BJ (cell line): Measurements from ENCODE around the gene DCLK2. TPM values are rescaled to one million over a fixed set of nuclear protein-coding genes. Genes with fewer than 3 reads are reported as not detected.
"Not testable (repeated sequence)": the region's sequence is repeated elsewhere in the genome, so short reads cannot be mapped to it uniquely, and the experiment has no call there.

ENCODE experiments used
- CTCF ChIA-PET: fragments of 350-600 bp; formaldehyde crosslinking; extraction: SDS; loops from one replicate; lab custom pipeline; 2021; ENCODE audit warnings: antibody characterized with exemption, inconsistent platforms; lab: Yijun Ruan, JAX
- POLR2A ChIA-PET: fragments of 300-600 bp; sonication (Branson Sonifier 250); formaldehyde crosslinking; extraction: SDS; loops from one replicate; lab custom pipeline; 2021; ENCODE audit warnings: antibody characterized with exemption; lab: Charles Lee
- DNase-seq: peaks from one replicate; pipeline ENCODE4 v3.0.0-alpha.2; 2011; ENCODE audit warnings: low read depth
- H3K27me3 ChIP-seq: 2 replicates; pipeline ENCODE4 v1.6.0; 2011; ENCODE audit warnings: low read length; ENCODE audit not compliant: control insufficient read depth, insufficient read depth
- H3K36me3 ChIP-seq: 2 replicates; pipeline ENCODE4 v1.5.1; 2011; ENCODE audit warnings: low read length; ENCODE audit not compliant: control insufficient read depth, insufficient read depth
- H3K4me3 ChIP-seq: 2 replicates; pipeline ENCODE4 v1.5.1; 2011; ENCODE audit warnings: low read depth, mild to moderate bottlenecking, control low read depth, low read length
- polyA plus RNA-seq: library from polyadenylated mRNA; depleted of rRNA; stranded (reverse); fragments of >200 nt; gene quantifications from 2 replicates; pipeline ENCODE4 v1.2.3, GENCODE V29; 2011
- TF ChIP-seq, protein P1 (sequence below): IDR thresholded peaks from 2 replicates; pipeline ENCODE4 v1.5.1; 2011; ENCODE audit warnings: low read depth, mild to moderate bottlenecking, control low read depth, inconsistent platforms, low read length, moderate library complexity; ENCODE audit not compliant: insufficient read depth

The DCLK2 gene
- polyA plus RNA-seq, 1 experiment, result 38.8 TPM

DNA sequence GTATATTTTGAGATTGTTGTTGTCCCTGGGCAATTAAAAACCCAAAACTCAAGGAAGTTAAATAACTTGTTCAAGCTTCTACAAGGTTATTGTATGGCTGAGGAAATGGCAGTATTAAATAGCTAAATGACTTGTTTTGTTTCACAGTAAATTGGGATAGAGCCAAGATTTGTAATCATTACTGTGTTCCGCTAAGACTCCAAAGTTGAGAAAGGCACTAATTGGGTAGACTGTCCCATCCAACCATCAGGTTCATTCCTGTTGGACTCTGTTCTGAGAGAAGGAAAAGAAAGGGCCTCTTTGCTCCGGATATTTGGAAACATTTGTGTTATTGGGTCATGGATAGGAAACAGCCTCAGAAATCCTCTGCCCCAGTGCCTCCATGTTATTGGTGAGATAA lies 82.2 kb downstream of the DCLK2 start:
- CTCF ChIA-PET, result interaction anchor here (0.5 kb wide), 1 partner anchor 37 kb away, joined by 3 read pairs; no protein-coding TSS in a partner anchor
- TF ChIP-seq, protein P1, sequence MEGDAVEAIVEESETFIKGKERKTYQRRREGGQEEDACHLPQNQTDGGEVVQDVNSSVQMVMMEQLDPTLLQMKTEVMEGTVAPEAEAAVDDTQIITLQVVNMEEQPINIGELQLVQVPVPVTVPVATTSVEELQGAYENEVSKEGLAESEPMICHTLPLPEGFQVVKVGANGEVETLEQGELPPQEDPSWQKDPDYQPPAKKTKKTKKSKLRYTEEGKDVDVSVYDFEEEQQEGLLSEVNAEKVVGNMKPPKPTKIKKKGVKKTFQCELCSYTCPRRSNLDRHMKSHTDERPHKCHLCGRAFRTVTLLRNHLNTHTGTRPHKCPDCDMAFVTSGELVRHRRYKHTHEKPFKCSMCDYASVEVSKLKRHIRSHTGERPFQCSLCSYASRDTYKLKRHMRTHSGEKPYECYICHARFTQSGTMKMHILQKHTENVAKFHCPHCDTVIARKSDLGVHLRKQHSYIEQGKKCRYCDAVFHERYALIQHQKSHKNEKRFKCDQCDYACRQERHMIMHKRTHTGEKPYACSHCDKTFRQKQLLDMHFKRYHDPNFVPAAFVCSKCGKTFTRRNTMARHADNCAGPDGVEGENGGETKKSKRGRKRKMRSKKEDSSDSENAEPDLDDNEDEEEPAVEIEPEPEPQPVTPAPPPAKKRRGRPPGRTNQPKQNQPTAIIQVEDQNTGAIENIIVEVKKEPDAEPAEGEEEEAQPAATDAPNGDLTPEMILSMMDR, result no peak

DNA sequence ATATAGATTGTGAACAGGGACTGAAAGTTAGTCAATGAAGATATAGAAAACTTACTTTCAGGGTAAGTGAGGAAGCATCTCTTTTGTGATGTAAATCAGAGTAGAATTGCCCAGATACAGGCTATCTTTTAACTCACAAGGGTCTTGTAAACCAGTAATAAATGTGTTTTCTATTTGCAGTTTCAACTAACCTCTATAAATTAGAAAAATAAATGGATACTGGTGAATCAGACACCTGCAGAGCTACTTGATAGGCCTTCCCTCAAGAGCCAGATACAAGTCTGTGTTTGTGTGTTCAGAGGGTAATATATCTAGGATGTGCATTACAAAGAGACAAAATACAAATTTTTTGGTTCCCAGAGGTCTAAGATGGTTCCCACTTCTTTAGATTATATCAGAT lies 82.9 kb downstream of the DCLK2 start:
- Histone ChIP-seq H3K4me3 (no peak overlapping the region), H3K36me3 (peaks cover 10% of the 10 kb centered on the region), H3K27me3 (no peaks in the 10 kb centered on the region)
- TF ChIP-seq, protein P1, result no peak
- ChIA-PET POLR2A (no interaction called here), CTCF (no interaction called here)
- DNase-seq, result no peak

More for the DNA sequence above, 82.2 kb downstream of the DCLK2 start:
- Histone ChIP-seq H3K36me3 (peaks cover 10% of the 10 kb centered on the region), H3K4me3 (no peak overlapping the region), H3K27me3 (no peaks in the 10 kb centered on the region)
- DNase-seq, result no peak
- POLR2A ChIA-PET, result no interaction called here

DNA sequence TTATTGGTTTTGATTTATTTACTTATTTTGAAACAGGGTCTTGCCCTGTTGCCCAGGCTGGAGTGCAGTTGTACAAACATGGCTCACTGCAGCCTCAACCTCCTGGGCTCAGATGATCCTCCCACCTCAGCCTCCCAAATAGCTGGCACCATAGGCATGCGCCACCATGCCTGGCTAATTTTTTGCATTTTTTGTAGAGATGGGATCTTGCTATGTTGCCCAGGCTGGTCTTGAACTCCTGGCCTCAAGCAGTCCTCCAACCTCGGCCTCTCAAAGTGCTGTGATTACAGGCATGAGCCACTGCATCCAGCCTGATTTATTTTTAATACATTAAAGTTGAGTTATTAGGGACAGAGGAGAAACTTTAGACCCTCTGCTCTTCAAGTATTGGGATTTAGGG lies 83.8 kb downstream of the DCLK2 start:
- H3K36me3 ChIP-seq, POLR2A ChIA-PET, H3K4me3 ChIP-seq, H3K27me3 ChIP-seq, DNase-seq, CTCF ChIA-PET: not testable (repeated sequence)

DNA sequence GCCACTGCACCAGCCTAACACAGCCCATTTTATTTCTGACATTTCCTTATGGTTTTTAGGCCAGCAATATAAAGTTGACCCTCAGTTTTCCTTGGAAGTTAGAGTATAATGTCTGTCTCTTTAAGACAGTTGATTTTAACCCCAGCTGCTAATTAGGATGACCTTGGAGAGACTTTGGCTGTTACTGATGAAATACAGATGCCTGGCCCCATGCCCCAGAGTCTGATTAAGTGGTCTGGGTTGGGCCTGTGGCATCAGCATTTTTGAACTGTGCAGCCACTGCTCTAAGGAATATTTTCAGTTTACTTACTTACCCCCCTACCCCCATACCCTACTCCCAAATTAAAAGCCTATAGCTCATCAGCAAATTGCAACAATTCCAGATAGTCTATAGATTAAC lies 85.8 kb downstream of the DCLK2 start:
- ChIA-PET CTCF (interaction anchor here (0.8 to 1.6 kb wide), 3 partner anchors 10 to 42 kb away, joined by 3 to 4 read pairs (median 3); no protein-coding TSS in a partner anchor), POLR2A (no interaction called here)
- Histone ChIP-seq H3K4me3 (no peak overlapping the region), H3K36me3 (peaks cover 10% of the 10 kb centered on the region), H3K27me3 (no peaks in the 10 kb centered on the region)
- TF ChIP-seq, protein P1, result no peak
- DNase-seq, result no peak

DNA sequence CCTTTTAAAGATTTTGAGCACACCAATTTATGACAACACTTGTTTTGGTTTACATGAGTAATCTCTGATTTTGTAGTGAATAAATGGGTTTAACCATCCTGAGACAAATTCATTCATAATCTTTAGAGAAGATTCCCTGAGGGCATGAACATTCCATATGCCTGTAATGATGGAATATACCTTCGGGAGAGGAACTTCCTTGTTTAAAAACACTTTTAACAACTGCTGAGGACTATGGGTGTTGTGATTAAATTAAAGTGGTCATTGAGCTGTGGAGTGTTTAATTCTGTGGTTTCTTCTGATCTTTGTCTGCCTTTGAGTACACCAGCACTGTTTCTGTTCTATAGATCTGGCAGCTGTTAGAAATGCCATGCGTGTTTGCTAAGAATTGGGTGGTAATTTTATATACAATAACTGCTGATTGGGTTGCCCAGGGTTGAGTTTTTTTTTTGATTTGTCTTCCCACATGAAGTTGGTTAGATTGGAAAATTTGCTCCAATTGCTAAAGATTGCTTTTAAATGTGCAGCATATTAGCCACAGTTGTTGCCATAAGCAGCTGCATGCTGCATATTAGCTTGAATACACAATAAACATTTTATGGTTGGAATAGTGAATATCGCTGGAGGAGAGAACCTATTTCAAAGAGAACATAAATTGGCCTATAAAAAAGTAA lies 86.8 kb downstream of the DCLK2 start:
- ChIA-PET CTCF (no interaction called here), POLR2A (no interaction called here)
- TF ChIP-seq, protein P1, result no peak
- H3K27me3 ChIP-seq, result no peaks in the 10 kb centered on the region
- no peak for DNase-seq
- no peak overlapping the region for H3K4me3 ChIP-seq
- peaks cover 8% of the 10 kb centered on the region for H3K36me3 ChIP-seq

DNA sequence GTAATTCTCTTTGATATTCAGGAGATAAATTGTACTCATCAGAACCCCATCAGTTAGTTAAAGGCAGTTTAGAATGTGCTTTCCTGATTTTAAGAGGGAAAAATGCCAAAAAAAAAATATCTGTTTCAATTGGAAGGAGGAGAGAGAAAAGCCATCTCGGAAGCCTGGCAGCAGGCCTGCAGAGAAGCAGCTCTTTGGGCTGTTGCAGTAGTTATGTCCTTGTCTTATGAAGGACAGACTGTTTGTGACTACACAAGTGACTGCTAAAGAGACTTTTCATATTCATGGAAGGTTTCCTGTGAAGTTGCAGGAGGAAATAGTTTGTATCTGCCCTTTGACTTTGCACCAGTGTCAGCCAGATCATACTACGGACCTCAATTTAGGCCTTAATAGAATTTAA lies 88.8 kb downstream of the DCLK2 start:
- H3K36me3 ChIP-seq, result peaks cover 7% of the 10 kb centered on the region
- H3K27me3 ChIP-seq, result no peaks in the 10 kb centered on the region
- ChIA-PET POLR2A (no interaction called here), CTCF (no interaction called here)
- no peak overlapping the region for H3K4me3 ChIP-seq
- DNase-seq, result no peak
- TF ChIP-seq, protein P1, result no peak
